Measurements from ENCODE around the gene HOMER2. TPM values are rescaled to one million over a fixed set of nuclear protein-coding genes. Genes with fewer than 3 reads are reported as not detected.

HOMER2 gene
- total and polyA plus RNA-seq, 2 of the 4 experiments (the other 2 are of a cell fraction): 0.54 to 0.79 TPM

- peaks cover 28% of the 10 kb centered on the region for H3K36me3 ChIP-seq (ENCODE audit: control insufficient read depth, insufficient read depth, low read length)
- H3K4me2 ChIP-seq (ENCODE audit: low read depth, low read length): no peak overlapping the region
- no peak overlapping the region for H4K8ac ChIP-seq (ENCODE audit: low read depth in 2 of 2, low read length in 2 of 2)
- no peak overlapping the region for H2AK5ac ChIP-seq (ENCODE audit: low read depth, low read length)
- H3K4ac ChIP-seq (ENCODE audit: low read depth, low read length): no peak overlapping the region
- H2BK120ac ChIP-seq (ENCODE audit: low read depth, low read length): no peak overlapping the region
- no peak overlapping the region for H2BK15ac ChIP-seq (ENCODE audit: low read depth, low read length)
- peaks cover 2 to 21% of the 10 kb centered on the region in 2 experiments; a peak in 3 of 4 replicates for H3K79me1 ChIP-seq (ENCODE audit: low read depth in 1 of 2, low read length in 2 of 2)
- intact Hi-C loops (cut with micrococcal nuclease) (no loop called here), in situ Hi-C loops (cut with MboI; ENCODE audit: low sequenced_read_pairs) (no loop called here), dilution Hi-C loops (cut with HindIII; ENCODE audit: low sequenced_read_pairs, unreplicated experiment) (no loop called here)
- DNase-seq (no peak), ATAC-seq (ENCODE audit: low read depth) (no peak)
- H3K56ac ChIP-seq (ENCODE audit: extremely low read depth, insufficient read depth, low read length): no peak overlapping the region
- WGBS, 2 experiments (ENCODE audit: extremely low coverage in 2 of 2, insufficient read length in 1 of 2): no CpG with 5 or more reads among the region's 4 CpGs
- H3K9ac ChIP-seq (ENCODE audit: low read depth, low read length): no peak overlapping the region
- ChIA-PET POLR2A (ENCODE audit: unreplicated experiment) (no interaction called here), CTCF (no interaction called here)
- H4K91ac ChIP-seq (ENCODE audit: insufficient read depth, low read depth, low read length): no peak overlapping the region
- H3K18ac ChIP-seq (ENCODE audit: low read depth, low read length): no peak overlapping the region
- H2AFZ ChIP-seq (replicated peaks; ENCODE audit: low read length, poor library complexity): no peak overlapping the region
- no peak overlapping the region for H2BK20ac ChIP-seq (ENCODE audit: low read depth, low read length)
- TF ChIP-seq MAZ (IDR thresholded peaks at IDR 0.05; ENCODE audit: borderline replicate concordance, low read depth, low read length) (no peak), SMC3 (IDR thresholded peaks at IDR 0.05; ENCODE audit: low read depth, low read length) (no peak), MAFK (IDR thresholded peaks at IDR 0.05; ENCODE audit: low read depth, low read length) (no peak)
- no peak overlapping the region for H3K27ac ChIP-seq (ENCODE audit: insufficient read depth, low read length)
- H3K9me1 ChIP-seq (ENCODE audit: insufficient read depth, low read length): no peaks in the 10 kb centered on the region; the same call in 1 of the 2 replicates
- no peaks in the 10 kb centered on the region for H3K4me1 ChIP-seq (ENCODE audit: control insufficient read depth, insufficient read depth, low read length)
- no peak overlapping the region for H3K14ac ChIP-seq (replicated peaks; ENCODE audit: low read depth, low read length)
- H2BK5ac ChIP-seq (ENCODE audit: low read depth, low read length, poor library complexity, severe bottlenecking): no peak overlapping the region
- no peak overlapping the region for H3K4me3 ChIP-seq (ENCODE audit: insufficient read depth, low read depth, low read length)
- H3K23ac ChIP-seq (ENCODE audit: low read depth, low read length): no peak overlapping the region
- no TSS peak for BruUV-seq (replicated peaks)
- H4K5ac ChIP-seq (ENCODE audit: low read depth, low read length): no peak overlapping the region
- no peak overlapping the region for H2AK9ac ChIP-seq (replicated peaks; ENCODE audit: low read depth, low read length, poor library complexity)
- H3K27me3 ChIP-seq (ENCODE audit: control insufficient read depth, insufficient read depth, low read length): no peaks in the 10 kb centered on the region
- H3K9me3 ChIP-seq (ENCODE audit: control insufficient read depth, insufficient read depth, low read length): no peaks in the 10 kb centered on the region
- H4K20me1 ChIP-seq (ENCODE audit: insufficient read depth, low read length): no peaks in the 10 kb centered on the region
Measured at GRCh38 chr15:82840166-82840565, 112.4 kb downstream of the HOMER2 start.
